KMS-11 (cell line): Measurements from ENCODE around the gene KRT4.

Experiments used
- H2AFZ ChIP-seq: fragments of 200-600 bp; sonication (generic); 2 replicates; pipeline ENCODE4 v1.6.1; 2016; ENCODE audit warnings: antibody characterized with exemption, mixed run types, low read depth
- H3K27ac ChIP-seq: fragments of 200-600 bp; sonication (generic); 2 replicates; pipeline ENCODE4 v1.6.1; 2016; ENCODE audit warnings: mild to moderate bottlenecking, mixed run types
- H3K27me3 ChIP-seq: fragments of 200-600 bp; sonication (generic); 2 replicates; pipeline ENCODE4 v1.6.1; 2017; ENCODE audit warnings: mild to moderate bottlenecking, low read depth, mixed run types, moderate library complexity; ENCODE audit not compliant: insufficient read depth
- H3K36me3 ChIP-seq: fragments of 200-600 bp; sonication (generic); 2 replicates; pipeline ENCODE4 v1.6.1; 2017; ENCODE audit warnings: mild to moderate bottlenecking, mixed run types; ENCODE audit not compliant: insufficient read depth
- H3K4me1 ChIP-seq: fragments of 200-600 bp; sonication (generic); 2 replicates; pipeline ENCODE4 v1.6.1; 2016; ENCODE audit warnings: mild to moderate bottlenecking, low read depth, mixed run types; ENCODE audit not compliant: poor library complexity, severe bottlenecking
- H3K4me2 ChIP-seq: fragments of 200-600 bp; sonication (generic); 2 replicates; pipeline ENCODE4 v1.7.0; 2016; ENCODE audit warnings: mild to moderate bottlenecking, mixed run types
- H3K4me3 ChIP-seq: fragments of 200-600 bp; sonication (generic); IDR thresholded peaks from 2 replicates; pipeline ENCODE4 v1.6.1; 2017; ENCODE audit warnings: low read depth, low read length, mixed read lengths; ENCODE audit not compliant: insufficient read depth
- H3K79me2 ChIP-seq: fragments of 200-600 bp; sonication (generic); 2 replicates; pipeline ENCODE4 v1.6.1; 2016; ENCODE audit warnings: low read depth, mixed run types; ENCODE audit not compliant: insufficient read depth
- H3K9ac ChIP-seq: fragments of 200-600 bp; sonication (generic); 2 replicates; pipeline ENCODE4 v1.6.1; 2016; ENCODE audit warnings: mild to moderate bottlenecking, mixed run types
- H4K20me1 ChIP-seq: fragments of 200-600 bp; sonication (generic); 2 replicates; pipeline ENCODE4 v1.6.1; 2016; ENCODE audit warnings: mild to moderate bottlenecking, mixed run types; ENCODE audit not compliant: insufficient read depth
- TF ChIP-seq, protein P1 (sequence below): fragments of 200-600 bp; sonication (generic); conservative IDR thresholded peaks from 2 replicates; pipeline ENCODE4 v1.6.1; 2017; ENCODE audit warnings: low read depth, mild to moderate bottlenecking, antibody characterized with exemption, low read length, moderate library complexity, mixed read lengths

KRT4 gene

DNA sequence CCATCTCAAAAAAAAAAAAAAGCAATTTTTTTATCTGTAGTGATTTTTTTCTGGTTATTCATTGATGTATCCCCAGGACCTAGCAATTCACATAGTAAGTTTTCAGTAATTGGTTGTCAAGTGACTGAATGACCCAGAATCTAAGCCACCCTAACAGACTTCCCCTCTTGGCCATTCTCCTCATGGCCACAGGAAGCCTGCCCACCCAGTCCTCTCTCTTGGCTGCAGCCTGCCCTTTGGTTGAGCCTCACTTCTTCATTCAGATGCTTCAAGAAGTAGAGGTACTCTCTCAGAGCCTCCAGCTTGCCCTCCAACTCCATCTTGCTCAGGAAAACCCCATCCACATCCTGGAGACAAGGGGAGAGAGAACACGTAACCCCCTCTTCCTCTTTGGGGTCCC lies 32.0 kb upstream of the KRT4 start:
- H3K4me2 ChIP-seq: no peak overlapping the region
- no peaks in the 10 kb centered on the region for H3K79me2 ChIP-seq
- no peaks in the 10 kb centered on the region for H3K36me3 ChIP-seq
- no peak overlapping the region for H3K27ac ChIP-seq
- no peak overlapping the region for H2AFZ ChIP-seq
- H3K4me3 ChIP-seq: no peak overlapping the region
- TF ChIP-seq, protein P1, sequence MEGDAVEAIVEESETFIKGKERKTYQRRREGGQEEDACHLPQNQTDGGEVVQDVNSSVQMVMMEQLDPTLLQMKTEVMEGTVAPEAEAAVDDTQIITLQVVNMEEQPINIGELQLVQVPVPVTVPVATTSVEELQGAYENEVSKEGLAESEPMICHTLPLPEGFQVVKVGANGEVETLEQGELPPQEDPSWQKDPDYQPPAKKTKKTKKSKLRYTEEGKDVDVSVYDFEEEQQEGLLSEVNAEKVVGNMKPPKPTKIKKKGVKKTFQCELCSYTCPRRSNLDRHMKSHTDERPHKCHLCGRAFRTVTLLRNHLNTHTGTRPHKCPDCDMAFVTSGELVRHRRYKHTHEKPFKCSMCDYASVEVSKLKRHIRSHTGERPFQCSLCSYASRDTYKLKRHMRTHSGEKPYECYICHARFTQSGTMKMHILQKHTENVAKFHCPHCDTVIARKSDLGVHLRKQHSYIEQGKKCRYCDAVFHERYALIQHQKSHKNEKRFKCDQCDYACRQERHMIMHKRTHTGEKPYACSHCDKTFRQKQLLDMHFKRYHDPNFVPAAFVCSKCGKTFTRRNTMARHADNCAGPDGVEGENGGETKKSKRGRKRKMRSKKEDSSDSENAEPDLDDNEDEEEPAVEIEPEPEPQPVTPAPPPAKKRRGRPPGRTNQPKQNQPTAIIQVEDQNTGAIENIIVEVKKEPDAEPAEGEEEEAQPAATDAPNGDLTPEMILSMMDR: no peak
- no peaks in the 10 kb centered on the region for H4K20me1 ChIP-seq
- H3K9ac ChIP-seq: no peak overlapping the region
- H3K4me1 ChIP-seq: no peaks in the 10 kb centered on the region
- H3K27me3 ChIP-seq: peaks cover 60% of the 10 kb centered on the region

DNA sequence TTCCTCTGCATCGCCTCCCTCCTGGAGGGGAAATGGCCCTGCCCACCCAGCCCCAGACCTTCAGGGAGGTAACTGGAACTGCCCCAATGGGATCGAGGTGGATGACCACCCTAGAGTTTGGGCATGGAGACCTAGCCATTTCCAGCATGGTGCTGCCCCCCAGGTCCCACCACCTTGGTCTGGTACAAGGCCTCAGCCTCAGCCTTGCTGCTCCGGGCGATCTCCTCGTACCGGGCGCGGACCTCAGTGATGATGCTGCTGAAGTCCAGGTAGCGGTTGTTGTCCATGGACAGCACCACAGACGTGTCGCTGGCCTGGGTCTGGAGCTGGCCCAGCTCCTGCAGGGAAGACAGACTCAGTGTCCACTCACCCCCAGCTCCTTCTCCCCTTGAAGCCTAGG lies 30.5 kb upstream of the KRT4 start:
- Histone ChIP-seq H3K27ac (no peak overlapping the region), H3K27me3 (peaks cover 67% of the 10 kb centered on the region), H3K79me2 (no peaks in the 10 kb centered on the region), H3K36me3 (no peaks in the 10 kb centered on the region), H4K20me1 (no peaks in the 10 kb centered on the region), H3K4me1 (no peaks in the 10 kb centered on the region), H2AFZ (no peak overlapping the region), H3K4me3 (no peak overlapping the region), H3K4me2 (no peak overlapping the region), H3K9ac (no peak overlapping the region)
- TF ChIP-seq, protein P1: no peak

- H3K27me3 ChIP-seq: peaks cover 81% of the 10 kb centered on the region
- no peaks in the 10 kb centered on the region for H3K4me1 ChIP-seq
- no peak overlapping the region for H3K9ac ChIP-seq
- TF ChIP-seq, protein P1: no peak
- H2AFZ ChIP-seq: no peak overlapping the region
- H3K27ac ChIP-seq: no peak overlapping the region
- no peak overlapping the region for H3K4me3 ChIP-seq
- H3K79me2 ChIP-seq: no peaks in the 10 kb centered on the region
- no peak overlapping the region for H3K4me2 ChIP-seq
- no peaks in the 10 kb centered on the region for H4K20me1 ChIP-seq
- no peaks in the 10 kb centered on the region for H3K36me3 ChIP-seq
Observed at GRCh38 chr12:52839436-52840105, 25.7 kb upstream of the KRT4 start.

- no peaks in the 10 kb centered on the region for H4K20me1 ChIP-seq
- TF ChIP-seq, protein P1: no peak
- no peak overlapping the region for H3K27ac ChIP-seq
- H3K9ac ChIP-seq: no peak overlapping the region
- no peak overlapping the region for H2AFZ ChIP-seq
- no peaks in the 10 kb centered on the region for H3K4me1 ChIP-seq
- peaks cover 82% of the 10 kb centered on the region for H3K27me3 ChIP-seq
- H3K36me3 ChIP-seq: no peaks in the 10 kb centered on the region
- H3K79me2 ChIP-seq: no peaks in the 10 kb centered on the region
- no peak overlapping the region for H3K4me2 ChIP-seq
- no peak overlapping the region for H3K4me3 ChIP-seq
Observed at GRCh38 chr12:52838609-52839435, 24.9 kb upstream of the KRT4 start.
